ENCODE measurements around the gene LPIN1.
"Not testable (repeated sequence)": the region's sequence is repeated elsewhere in the genome, so short reads cannot be mapped to it uniquely, and the experiment has no call there.

LPIN1 gene

DNA sequence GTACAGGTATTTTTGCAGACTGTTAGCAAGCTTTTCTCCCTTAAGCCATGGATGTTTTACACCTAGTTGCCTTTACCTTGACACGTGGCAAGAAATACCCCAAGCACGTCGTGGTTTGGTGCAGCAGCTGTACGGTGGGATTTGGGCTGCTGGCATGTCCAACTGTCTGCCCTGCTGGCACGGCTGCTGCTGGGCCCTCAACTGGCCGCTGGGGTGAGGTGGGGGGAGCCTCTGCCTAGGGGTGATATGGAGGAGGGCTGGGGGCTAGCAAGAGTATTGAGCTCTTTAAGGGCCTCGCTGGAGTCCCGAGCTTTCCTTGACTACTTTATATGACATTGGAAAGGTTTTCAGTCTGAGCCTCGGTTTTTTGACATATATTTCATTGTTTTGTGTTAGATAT lies 41.6 kb downstream of the LPIN1 start:
- DNase-seq, result no peak

DNA sequence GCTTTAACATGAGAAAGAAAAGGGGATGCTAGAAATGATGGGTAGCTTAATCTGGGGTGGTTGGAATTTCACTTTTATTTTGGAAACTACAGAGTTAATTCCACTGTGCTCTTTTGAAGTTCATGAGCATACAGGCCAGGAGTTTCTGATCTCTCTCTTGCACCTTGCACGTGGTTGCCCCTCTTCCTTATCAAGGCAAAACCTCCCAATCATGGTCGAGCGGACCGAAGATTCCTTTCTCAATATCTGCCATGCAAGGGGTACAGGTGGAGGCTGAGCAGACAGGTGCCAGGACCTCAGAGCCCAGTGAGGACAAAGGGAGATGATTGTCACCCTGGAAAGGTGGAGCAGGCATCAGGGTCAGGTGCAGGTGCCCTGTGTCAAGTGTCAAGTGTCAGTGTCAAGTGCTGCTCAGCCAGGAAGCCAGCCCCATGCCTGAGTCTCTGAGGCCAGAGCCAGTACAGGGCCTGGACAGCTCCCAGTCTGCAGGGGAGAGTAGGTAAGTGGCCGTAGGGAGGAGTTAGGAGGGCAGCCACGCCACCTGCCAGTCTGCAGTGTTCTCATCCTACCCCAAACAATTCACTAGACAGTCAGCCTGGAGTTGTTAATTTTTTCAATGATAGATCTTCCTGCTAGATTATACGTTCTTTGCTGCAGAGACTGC lies 42.2 kb downstream of the LPIN1 start:
- DNase-seq, result no peak

GRCh38 chr2:11789243-11789642 lies 42.8 kb downstream of the LPIN1 start:
- DNase-seq, result no peak

GRCh38 chr2:11790228-11790627 lies 43.8 kb downstream of the LPIN1 start:
- DNase-seq, result no peak

GRCh38 chr2:11795590-11795989 lies 49.2 kb downstream of the LPIN1 start:
- DNase-seq, result no peak

DNA sequence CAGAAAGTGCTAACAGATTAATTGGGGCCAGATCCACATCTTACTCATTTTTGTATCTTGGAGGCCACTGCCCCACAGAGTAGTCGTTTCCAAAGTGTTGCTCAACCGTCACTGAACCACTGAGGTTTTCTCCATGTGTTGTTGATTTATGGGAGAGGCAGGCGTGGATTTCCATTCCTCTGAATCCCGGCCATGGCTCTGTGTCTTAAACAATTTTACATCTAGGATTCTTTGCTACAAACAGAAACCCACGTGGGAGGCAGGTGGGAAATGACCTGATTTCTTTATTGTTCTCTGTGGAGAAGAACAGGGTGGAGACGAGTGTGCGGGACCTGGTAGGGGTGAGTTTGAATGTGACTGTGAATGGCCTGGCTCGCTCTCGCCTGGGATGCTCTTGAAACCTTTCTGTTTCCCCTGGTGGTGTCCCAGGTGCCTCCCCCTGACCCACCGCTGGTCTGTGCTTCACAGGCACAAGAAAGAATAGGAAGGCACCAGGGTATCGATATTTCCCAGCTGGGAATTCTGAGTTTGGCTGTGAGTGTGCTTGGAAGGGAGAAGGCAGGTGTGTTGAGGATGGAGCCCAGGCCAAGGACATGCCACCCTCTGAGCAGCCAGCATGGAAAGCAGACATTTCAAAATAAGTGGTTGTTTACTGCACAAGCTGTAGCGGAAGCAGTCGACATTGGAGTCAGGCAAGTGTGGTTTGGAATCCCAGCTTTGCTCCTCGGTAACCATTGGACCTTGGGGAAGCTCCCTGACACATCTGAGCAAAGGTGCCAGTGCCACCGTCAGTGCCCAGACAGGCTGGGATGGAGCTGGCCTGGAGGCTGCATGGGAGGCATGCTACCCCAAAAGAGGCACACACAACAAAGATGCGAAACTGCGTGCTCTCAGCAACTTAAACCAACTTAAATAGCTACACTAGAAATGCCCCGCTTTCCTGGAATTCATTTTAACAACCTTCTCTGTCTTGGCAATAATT lies 50.0 kb downstream of the LPIN1 start:
- no peak for DNase-seq

- no peak for DNase-seq
These were observed 51.4 kb downstream of the LPIN1 start for GRCh38 chr2:11797846-11798245.

DNA sequence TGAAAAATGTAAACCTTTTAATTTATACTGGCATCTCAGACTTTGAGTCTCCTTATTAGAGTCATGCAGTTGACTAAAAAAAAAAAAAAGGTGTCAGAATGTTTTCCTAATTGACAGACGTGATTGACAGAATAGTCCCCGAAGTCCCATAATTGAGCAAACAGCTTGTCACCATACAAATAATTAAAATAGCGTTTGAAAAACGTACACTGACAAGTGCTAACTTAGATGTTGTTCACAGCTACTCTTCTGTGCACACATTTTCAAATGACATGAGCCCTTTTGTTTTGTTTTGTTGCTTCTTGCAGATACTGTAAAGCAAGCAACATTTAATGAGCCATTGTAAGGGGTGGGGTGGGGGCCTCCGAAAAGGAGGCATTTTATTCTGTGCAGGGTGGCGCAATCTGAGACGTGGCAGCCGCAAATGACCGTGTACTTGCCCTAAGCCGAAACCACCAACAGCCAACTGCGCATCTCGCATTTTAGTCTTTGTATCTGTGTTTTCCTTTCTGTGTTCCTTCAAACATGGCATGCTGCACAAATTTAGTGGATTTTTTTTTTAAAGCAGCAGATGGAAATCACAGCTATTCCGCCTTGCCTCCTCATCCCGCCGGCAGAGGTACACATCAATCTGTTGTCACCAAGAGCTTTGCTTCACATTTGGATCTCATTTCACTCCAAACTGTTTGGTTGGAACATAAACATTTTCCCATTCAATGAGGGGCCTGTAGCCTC lies 52.4 kb downstream of the LPIN1 start:
- DNase-seq, result no peak

DNA sequence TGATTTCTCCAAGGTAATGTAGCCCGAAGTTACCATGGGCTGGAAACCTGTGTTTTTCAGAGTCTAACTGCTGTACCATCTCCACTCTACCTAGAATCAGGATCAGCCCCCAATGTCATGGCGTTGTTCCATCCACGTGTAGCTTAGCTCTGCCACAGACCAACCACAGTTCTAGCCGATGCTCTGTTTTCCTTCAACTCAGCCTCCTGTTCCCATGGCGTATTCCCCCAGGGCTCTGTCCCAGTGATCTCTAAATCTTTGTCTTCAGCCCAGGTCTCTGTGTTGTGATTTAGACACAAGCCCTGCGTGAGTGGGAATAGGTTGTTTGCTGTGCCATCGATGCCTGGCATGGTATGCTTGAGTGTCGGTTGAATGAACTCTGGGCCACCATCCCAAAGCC lies 53.4 kb downstream of the LPIN1 start:
- DNase-seq, result no peak

GRCh38 chr2:11802782-11803191 lies 56.4 kb downstream of the LPIN1 start:
- no peak for DNase-seq

DNA sequence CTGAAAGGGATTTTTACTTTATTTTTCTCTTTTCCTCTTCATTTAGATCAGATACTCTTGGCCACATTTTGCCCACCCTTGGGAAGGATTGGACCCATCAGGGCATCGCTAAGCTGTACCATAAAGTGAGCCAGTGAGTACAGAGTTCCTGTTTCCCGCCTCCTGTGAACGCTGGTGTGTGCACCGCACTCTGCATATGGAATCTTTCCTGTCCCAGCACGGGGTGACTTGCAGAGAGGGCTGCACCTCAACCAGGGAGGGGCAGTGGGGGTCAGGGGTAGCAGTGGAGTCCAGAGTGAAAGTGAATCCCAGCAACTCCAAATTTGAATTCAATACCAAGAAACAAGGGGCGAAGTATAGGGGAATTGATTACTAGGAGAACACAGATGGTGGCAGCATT lies 58.6 kb downstream of the LPIN1 start:
- no peak for DNase-seq

DNA sequence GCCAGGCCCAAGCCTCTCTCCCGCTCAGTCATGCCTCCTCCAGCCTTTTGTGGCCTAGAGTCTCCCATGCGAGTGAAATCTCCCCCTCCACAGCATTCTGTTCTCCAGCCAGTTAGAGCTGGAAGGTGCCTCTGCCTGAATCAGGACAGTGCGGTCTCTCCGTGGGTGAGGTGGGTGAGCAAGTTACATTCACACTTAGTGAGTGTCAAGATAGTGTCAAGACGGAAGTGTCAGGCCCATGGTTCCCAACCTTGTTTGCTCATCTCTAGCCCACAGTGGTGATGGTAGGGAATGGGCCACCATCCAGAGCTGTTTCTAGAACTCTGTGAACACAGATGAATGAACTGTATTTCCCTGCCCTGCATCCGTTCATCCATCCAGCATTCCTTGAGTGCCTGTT lies 59.5 kb downstream of the LPIN1 start:
- no peak for DNase-seq

DNA sequence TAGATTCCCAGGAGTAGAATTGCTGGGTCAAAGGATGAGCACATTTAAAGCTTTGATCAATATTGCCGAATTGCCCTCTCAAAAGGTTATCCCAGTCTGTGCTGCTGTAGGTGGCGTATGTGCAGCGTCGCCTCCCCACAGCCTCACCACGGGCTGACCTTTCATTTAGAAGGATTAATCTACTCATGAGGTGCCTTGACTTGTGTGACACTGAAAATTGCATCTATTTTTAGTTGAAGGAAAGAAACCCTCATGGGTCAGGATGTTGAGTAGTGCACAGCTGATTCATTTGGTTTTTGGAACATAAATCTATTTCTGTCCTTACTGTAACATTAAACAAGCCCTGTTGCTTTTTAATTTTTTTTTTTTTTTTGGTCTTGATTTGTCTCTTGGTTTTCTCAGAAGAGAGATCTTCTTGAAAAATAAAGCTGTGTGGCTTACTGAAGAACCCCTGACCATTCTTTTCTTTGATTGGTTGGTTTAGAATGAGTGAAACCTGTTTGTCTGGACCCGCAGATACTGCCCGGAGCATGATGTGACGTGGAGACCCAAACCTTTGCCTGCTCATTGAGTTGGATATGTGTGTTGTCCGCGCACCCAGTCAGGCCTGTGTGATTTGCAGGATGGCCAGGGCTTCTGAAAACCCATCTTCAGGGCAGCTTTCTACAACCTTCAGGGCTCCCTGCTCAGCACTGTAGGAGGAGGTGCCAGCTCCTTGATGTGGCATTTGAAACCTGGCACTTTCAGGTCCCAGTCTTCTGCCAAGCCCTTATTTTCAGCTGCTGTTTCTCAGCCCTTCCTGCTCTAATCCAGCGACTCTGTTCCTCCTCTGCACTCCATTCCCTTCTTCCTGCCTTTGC lies 61.0 kb downstream of the LPIN1 start:
- no peak for DNase-seq

GRCh38 chr2:11808016-11808400 lies 61.6 kb downstream of the LPIN1 start:
- no peak for DNase-seq

GRCh38 chr2:11809586-11810236 lies 63.3 kb downstream of the LPIN1 start:
- DNase-seq, result no peak

GRCh38 chr2:11810237-11810977 lies 64.0 kb downstream of the LPIN1 start:
- DNase-seq, result no peak

DNA sequence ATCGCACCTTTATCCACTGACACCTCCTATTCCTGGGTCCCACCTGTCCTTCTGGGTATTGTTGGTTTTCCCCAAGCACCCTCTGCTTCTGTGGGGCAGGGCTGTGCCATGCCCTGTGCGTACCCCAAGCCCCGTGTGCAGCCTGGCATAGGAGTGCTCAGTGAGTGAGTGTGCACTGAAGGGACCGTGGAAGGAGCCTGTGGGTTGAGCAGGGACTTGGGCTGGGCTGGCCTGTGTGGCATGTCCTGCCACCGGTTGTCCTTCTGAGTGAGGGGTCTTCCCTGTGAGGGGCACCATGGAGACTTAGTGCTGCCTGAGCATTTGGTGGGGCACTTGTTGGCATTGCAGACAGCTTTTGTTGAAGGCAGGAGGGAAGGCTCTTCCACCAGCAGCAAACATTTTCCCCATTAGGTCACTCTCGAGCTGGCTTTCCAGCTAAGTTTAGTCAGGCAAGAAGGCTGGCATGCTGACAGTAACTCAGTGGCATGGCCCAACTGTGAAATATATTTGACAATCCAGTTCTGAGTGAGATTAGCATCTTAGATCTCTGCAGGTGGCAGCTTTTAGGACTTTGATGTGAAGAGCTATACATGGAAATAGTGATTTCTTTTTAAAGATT lies 64.7 kb downstream of the LPIN1 start:
- no peak for DNase-seq

DNA sequence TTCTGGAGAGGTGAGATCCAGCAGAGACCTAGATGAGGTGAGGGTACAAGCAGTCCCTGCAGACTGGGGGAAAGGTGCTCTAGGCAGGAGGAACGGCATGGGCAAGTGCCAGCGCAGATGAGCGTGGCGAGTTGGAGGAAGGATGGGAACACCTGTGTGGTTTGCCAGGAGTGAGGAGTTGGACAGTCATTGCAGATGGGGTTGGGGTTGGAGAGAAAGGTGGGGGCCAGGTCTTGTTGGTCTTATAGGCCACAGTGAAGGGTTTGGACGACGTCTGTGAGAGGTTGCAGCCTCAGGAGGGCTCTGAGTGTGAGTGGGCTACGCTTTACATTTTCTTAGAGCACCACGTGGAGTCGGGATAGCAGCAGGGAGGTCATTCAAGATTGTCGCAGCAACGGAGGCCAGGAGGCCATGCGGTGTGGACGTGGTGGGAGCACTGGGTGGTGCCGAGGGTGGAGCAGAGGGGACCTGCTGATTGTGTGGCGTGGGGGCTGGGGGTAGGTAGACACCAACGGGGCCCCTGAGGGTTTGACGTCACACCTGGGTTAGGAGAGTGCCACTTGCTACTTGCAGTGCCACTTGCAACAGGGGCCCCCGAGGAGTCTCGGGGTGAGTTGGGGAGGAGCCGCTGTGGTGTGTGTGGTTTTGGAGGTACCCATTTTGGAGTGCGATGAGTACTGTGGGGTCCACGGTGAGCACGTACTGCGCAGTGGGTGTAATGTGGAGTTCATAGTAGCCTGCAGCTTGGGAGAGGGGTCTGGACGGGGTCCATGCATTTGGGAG lies 66.2 kb downstream of the LPIN1 start:
- no peak for DNase-seq

DNA sequence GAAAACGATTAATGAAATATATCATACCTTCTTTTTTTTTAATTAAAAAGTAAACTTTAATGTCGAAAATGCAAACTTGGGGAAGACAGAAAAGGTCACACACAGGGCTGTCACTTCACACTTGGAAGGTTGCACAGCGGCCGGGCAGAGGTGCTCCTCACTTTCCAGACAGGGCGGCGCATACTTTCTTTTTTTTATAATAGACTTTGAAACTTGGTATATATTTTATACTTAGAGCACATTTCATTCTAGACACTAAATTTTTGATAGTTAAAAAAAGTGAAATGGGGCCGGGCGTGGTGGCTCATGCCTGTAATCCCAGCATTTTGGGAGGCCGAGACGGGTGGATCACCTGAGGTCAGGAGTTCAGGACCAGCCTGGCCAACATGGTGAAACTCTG lies 66.9 kb downstream of the LPIN1 start:
- DNase-seq, result not testable (repeated sequence)

DNA sequence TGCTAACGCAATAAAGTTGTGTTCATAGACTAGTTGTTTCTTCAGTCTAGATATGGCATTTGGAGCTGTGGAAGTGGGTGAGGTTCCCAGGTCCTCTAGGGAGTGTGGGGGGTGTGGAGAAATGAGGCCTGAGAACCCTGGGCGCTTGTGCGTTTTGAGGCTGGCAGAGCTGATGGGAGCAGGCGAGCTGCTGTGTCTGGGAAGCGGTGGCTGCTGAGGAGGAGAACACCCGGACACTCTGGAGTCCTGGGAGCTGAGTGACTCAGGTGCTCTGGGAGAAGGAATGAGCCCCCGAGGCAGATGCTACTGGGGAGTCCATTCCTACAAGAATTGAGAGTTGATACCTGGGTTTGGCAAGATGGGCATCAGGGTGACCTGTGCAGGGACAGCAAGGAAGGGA lies 67.5 kb downstream of the LPIN1 start:
- no peak for DNase-seq

Measured in CD4-positive, alpha-beta T cell treated with Interleukin-12 subunit alpha and Interleukin-12 subunit beta, for 1 hour (primary cell).